ENCODE results near the gene NOS2. TPM values are rescaled to one million over a fixed set of nuclear protein-coding genes. Genes with fewer than 3 reads are reported as not detected.
A peak's percentile ranks its signal among the peaks of the same experiment; 100 is the strongest.

Gene NOS2
- total and polyA plus RNA-seq, 8 donors, result 0.03 to 0.43 (median 0.08) TPM; not detected in 1

DNA sequence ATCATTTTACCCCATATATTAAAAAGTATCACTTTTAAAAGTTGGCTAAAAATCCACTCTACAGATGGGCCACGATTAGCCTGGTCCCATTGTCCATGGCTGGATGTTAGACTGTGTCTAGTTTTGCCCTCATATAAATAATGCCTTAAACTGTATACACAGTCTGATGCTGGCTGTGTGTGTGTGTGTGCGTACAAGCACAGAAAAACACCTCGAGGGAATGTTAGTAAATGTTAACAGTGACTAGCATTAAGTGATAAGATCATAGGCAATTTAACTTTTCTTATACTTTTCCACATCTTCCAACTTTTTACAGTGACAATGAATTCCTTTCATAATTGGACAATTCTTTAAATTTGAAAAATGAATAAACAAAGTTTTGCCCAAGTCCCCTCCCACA, 8.2 kb downstream of the NOS2 start:
- no peaks in the 10 kb centered on the region for H3K36me3 ChIP-seq
- no peaks in the 10 kb centered on the region for H3K9me3 ChIP-seq
- H3K4me1 ChIP-seq, result peaks cover 0 to 4% (median 3%) of the 10 kb centered on the region in 3 donors
- DNase-seq (no peak), ATAC-seq (no peak), FAIRE-seq (no peak)
- 62% methylated on average over 3 of the region's 3 CpGs for whole genome bisulfite sequencing, 2 donors
- H3K27ac ChIP-seq, result no peak overlapping the region
- no peak overlapping the region for H3K4me3 ChIP-seq
- intact Hi-C loops (cut with DNase I), result no loop called here
- H3K27me3 ChIP-seq, result peaks cover 0 to 7% (median 1%) of the 10 kb centered on the region in 4 donors
- TF ChIP-seq, protein P1, sequence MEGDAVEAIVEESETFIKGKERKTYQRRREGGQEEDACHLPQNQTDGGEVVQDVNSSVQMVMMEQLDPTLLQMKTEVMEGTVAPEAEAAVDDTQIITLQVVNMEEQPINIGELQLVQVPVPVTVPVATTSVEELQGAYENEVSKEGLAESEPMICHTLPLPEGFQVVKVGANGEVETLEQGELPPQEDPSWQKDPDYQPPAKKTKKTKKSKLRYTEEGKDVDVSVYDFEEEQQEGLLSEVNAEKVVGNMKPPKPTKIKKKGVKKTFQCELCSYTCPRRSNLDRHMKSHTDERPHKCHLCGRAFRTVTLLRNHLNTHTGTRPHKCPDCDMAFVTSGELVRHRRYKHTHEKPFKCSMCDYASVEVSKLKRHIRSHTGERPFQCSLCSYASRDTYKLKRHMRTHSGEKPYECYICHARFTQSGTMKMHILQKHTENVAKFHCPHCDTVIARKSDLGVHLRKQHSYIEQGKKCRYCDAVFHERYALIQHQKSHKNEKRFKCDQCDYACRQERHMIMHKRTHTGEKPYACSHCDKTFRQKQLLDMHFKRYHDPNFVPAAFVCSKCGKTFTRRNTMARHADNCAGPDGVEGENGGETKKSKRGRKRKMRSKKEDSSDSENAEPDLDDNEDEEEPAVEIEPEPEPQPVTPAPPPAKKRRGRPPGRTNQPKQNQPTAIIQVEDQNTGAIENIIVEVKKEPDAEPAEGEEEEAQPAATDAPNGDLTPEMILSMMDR (IDR thresholded peaks at IDR 0.05), result no peak

DNA sequence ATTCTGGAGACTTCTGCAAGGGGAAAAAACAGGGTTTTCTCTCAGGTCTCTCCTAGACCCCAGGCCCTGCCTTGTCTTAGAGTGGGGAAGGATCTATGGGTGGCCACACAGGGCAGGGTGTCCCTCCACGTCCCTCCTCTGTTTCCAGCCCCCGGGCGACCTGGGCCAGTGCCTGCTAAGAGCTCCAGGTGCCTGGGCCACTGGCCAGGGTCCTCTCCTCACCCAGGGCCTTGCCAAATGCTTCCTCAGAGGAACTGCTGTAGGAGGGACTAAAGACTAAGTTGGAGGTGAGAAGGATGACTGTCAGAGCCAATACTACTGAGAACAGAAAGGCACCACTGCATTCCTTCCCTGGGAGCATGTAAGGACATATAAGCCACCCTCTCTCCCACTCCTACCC, 11.4 kb downstream of the NOS2 start:
- Histone ChIP-seq H3K4me3 (no peak overlapping the region), H3K27ac (no peak overlapping the region), H3K36me3 (no peaks in the 10 kb centered on the region), H3K9me3 (no peaks in the 10 kb centered on the region), H3K4me1 (peaks cover 0 to 4% (median 3%) of the 10 kb centered on the region in 3 donors), H3K27me3 (peaks cover 0 to 7% (median under 1%) of the 10 kb centered on the region in 4 donors)
- ATAC-seq (no peak), DNase-seq (no peak), FAIRE-seq (no peak)
- WGBS, 2 donors, result 64 to 66% methylated on average over 3 of the region's 3 CpGs
- TF ChIP-seq, protein P1 (IDR thresholded peaks at IDR 0.05), result no peak
- intact Hi-C loops (cut with DNase I), result no loop called here

DNA sequence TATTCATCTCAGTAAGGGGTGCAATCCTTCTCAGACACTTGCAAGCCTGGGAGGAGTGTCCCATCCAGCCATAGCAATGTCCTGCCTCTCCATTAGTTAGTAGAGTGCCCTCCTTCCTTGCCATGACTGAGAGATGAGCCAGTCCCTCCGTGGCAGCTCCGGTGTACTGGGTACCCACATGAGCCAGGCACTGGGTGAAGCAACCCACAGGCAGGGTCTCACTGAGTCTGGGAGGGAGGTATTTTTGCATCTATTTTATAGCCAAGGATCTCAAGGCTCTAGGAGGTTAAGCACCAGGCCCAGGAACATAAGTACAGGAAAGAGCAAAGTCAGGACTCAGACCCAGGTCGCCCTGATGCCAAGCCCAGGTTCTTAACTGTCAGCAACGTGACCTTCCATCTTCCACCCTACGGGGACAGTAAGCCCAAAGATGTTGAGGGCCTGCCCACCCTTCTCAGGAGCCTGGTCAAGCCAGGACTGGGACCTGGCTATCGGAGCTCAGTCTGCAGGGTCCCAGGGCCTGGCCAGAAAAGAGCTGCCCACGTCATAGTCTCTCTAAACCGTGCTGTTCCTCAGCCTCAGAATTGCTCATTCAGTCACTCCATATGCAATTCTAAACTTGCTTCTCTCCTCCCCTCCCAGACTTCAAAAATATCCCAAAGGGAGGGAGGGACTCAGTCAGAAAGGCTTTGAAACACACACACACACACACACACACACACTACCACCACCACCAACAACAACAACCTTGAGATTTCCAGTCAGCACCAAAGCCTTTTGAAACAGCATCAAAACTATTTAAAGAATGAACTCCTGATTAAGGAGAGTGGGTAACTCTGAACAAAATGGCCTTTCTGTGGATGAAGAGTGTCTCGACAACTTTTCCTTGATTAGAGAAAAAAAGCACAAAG, 16.6 kb downstream of the NOS2 start:
- Histone ChIP-seq H3K9me3 (no peaks in the 10 kb centered on the region), H3K4me1 (no peaks in the 10 kb centered on the region), H3K36me3 (no peaks in the 10 kb centered on the region), H3K4me3 (no peak overlapping the region), H3K27me3 (no peaks in the 10 kb centered on the region), H3K27ac (no peak overlapping the region)
- TF ChIP-seq, protein P1 (IDR thresholded peaks at IDR 0.05), result no peak
- ATAC-seq (no peak), FAIRE-seq (no peak), DNase-seq (no peak)
- WGBS, 2 donors, result 71 to 86% methylated on average over 9 of the region's 9 CpGs
- intact Hi-C loops (cut with DNase I), result no loop called here

DNA sequence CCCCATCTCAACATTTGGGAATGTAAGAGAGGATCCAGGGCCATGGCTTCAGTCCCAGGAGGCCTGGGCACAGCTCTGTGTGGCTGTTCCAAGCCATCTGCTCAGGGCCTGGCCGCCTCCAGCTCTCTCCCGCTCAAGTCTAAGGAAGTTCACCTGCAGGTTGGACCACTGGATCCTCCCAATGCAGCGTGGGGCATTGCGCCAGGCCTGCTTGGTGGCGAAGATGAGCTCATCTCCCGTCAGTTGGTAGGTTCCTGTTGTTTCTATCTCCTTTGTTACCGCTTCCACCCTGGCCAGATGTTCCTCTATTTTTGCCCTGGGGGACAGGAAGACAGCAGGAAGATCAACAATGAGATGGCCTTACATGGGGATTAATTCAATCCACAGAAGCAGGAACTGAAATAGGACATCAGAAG, 17.5 kb downstream of the NOS2 start:
- TF ChIP-seq, protein P1 (IDR thresholded peaks at IDR 0.05), result no peak
- no peak overlapping the region for H3K4me3 ChIP-seq
- H3K36me3 ChIP-seq, result no peaks in the 10 kb centered on the region
- no peaks in the 10 kb centered on the region for H3K4me1 ChIP-seq
- H3K27ac ChIP-seq, result no peak overlapping the region
- ATAC-seq, result peak in 1 of 4 donors; percentile 16
- intact Hi-C loops (cut with DNase I), result no loop called here
- FAIRE-seq, result no peak
- DNase-seq, result no peak
- H3K27me3 ChIP-seq, result no peaks in the 10 kb centered on the region
- 82 to 93% methylated on average over 7 of the region's 7 CpGs for WGBS, 2 donors
- no peaks in the 10 kb centered on the region for H3K9me3 ChIP-seq

DNA sequence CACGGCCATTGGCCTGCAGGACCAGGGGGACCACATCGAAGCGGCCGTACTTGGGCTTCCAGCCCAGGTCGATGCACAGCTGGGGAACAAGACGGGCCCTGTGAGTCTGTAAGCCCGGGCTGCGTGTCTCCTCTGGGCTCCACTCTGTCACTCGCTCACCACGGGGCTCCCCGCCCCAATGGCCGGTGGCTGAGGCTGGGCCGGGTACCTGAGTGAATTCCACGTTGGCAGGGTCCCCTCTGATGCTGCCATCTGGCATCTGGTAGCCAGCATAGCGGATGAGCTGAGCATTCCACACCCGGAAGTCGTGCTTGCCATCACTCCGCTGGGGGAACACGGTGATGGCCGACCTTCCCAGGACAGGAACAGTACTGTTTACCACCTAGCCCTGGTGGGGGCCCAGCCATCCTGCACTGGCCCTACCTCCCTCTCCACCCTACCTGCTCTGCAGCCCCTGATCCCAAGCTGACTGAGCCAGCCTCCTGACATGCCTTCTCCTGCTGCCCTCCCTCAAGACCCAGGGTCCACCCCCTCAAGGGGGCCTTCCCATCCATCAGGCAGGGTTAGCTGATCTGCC, 19.4 kb downstream of the NOS2 start:
- H3K27me3 ChIP-seq, result no peaks in the 10 kb centered on the region
- ATAC-seq (no peak), DNase-seq (no peak), FAIRE-seq (no peak)
- H3K9me3 ChIP-seq, result no peaks in the 10 kb centered on the region
- intact Hi-C loops (cut with DNase I), result no loop called here
- H3K4me1 ChIP-seq, result no peaks in the 10 kb centered on the region
- no peak overlapping the region for H3K4me3 ChIP-seq
- whole genome bisulfite sequencing, 2 donors, result 86 to 91% methylated on average over 19 to 20 of the region's 20 CpGs
- H3K36me3 ChIP-seq, result no peaks in the 10 kb centered on the region
- TF ChIP-seq, protein P1 (IDR thresholded peaks at IDR 0.05), result no peak
- H3K27ac ChIP-seq, result no peak overlapping the region
